Loucy (cell line): ENCODE data around the gene CDK3.

Experiments
- H2AFZ ChIP-seq: fragments of 200-600 bp; sonication (generic); 2 replicates; pipeline ENCODE4 v1.6.0; 2016; ENCODE audit warnings: antibody characterized with exemption, mild to moderate bottlenecking, low read length, moderate library complexity
- H3F3A ChIP-seq: fragments of 200-600 bp; 2 replicates; pipeline ENCODE4 v1.6.0; 2016; ENCODE audit warnings: antibody characterized with exemption, low read depth, mild to moderate bottlenecking
- H3K27me3 ChIP-seq: fragments of 200-600 bp; sonication (generic); 2 replicates; pipeline ENCODE4 v1.6.1; 2014; ENCODE audit warnings: low read length, mild to moderate bottlenecking; ENCODE audit not compliant: insufficient read depth, poor library complexity, severe bottlenecking
- H3K36me3 ChIP-seq: fragments of 200-600 bp; sonication (generic); 2 replicates; pipeline ENCODE4 v1.6.1; 2016; ENCODE audit warnings: low read length; ENCODE audit not compliant: insufficient read depth
- H3K4me1 ChIP-seq: fragments of 200-600 bp; sonication (generic); 2 replicates; pipeline ENCODE4 v1.5.1; 2014; ENCODE audit warnings: low read length, mild to moderate bottlenecking; ENCODE audit not compliant: insufficient read depth, poor library complexity, severe bottlenecking
- H3K4me2 ChIP-seq: fragments of 200-600 bp; sonication (generic); 2 replicates; pipeline ENCODE4 v1.6.0; 2014; ENCODE audit warnings: antibody characterized with exemption, low read length, low read depth, mild to moderate bottlenecking; ENCODE audit not compliant: poor library complexity, severe bottlenecking
- H3K4me3 ChIP-seq: fragments of 200-600 bp; sonication (generic); 2 replicates; pipeline ENCODE4 v1.5.1; 2014; ENCODE audit warnings: low read length, mild to moderate bottlenecking, mixed read lengths; ENCODE audit not compliant: poor library complexity, severe bottlenecking
- H3K79me2 ChIP-seq: fragments of 200-600 bp; sonication (generic); 2 replicates; pipeline ENCODE4 v1.6.1; 2014; ENCODE audit warnings: low read length; ENCODE audit not compliant: insufficient read depth
- H3K9ac ChIP-seq: fragments of 200-600 bp; sonication (generic); 2 replicates; pipeline ENCODE4 v1.6.0; 2014; ENCODE audit warnings: mild to moderate bottlenecking, low read depth, low read length, moderate library complexity; ENCODE audit not compliant: poor library complexity, severe bottlenecking
- H3K9me2 ChIP-seq: fragments of 200-600 bp; sonication (generic); replicated peaks from 2 replicates; pipeline ENCODE4 v1.6.1; 2016; ENCODE audit warnings: low read depth, low read length, mixed read lengths
- H3K9me3 ChIP-seq: fragments of 200-600 bp; sonication (generic); 2 replicates; pipeline ENCODE4 v1.6.1; 2014; ENCODE audit warnings: mild to moderate bottlenecking, antibody characterized with exemption, low read length, low read depth; ENCODE audit not compliant: insufficient read depth
- H4K20me1 ChIP-seq: fragments of 200-600 bp; sonication (generic); 2 replicates; pipeline ENCODE4 v1.6.0; 2014; ENCODE audit warnings: antibody characterized with exemption, low read length, mild to moderate bottlenecking; ENCODE audit not compliant: insufficient read depth, poor library complexity, severe bottlenecking
- CTCF ChIP-seq: fragments of 200-600 bp; sonication (generic); conservative IDR thresholded peaks from 2 replicates; pipeline ENCODE4 v1.5.1; 2014; ENCODE audit warnings: mild to moderate bottlenecking, antibody characterized with exemption, low read length
- EZH2phosphoT487 ChIP-seq: fragments of 200-600 bp; IDR thresholded peaks from 2 replicates; pipeline ENCODE4 v1.6.1; 2018; ENCODE audit warnings: antibody characterized with exemption, mild to moderate bottlenecking, moderate library complexity, borderline replicate concordance

The CDK3 gene

GRCh38 chr17:76048025-76048605 lies 47.5 kb downstream of the CDK3 start:
- H3K79me2 ChIP-seq: 0 out of 2 replicates have a peak, but pooled peaks cover 6% of the 10 kb centered on the region
- TF ChIP-seq EZH2phosphoT487 (no peak), CTCF (no peak)
- no peak overlapping the region for H3K4me3 ChIP-seq
- no peak overlapping the region for H2AFZ ChIP-seq
- H4K20me1 ChIP-seq: no peaks in the 10 kb centered on the region
- no peaks in the 10 kb centered on the region for H3K4me1 ChIP-seq
- no peaks in the 10 kb centered on the region for H3K9me3 ChIP-seq
- H3K9me2 ChIP-seq: no peaks in the 10 kb centered on the region
- H3K27me3 ChIP-seq: no peaks in the 10 kb centered on the region
- no peak overlapping the region for H3K9ac ChIP-seq
- H3K4me2 ChIP-seq: no peak overlapping the region
- no peaks in the 10 kb centered on the region for H3F3A ChIP-seq
- H3K36me3 ChIP-seq: peaks cover 79% of the 10 kb centered on the region; the same call in 1 of the 2 replicates

DNA sequence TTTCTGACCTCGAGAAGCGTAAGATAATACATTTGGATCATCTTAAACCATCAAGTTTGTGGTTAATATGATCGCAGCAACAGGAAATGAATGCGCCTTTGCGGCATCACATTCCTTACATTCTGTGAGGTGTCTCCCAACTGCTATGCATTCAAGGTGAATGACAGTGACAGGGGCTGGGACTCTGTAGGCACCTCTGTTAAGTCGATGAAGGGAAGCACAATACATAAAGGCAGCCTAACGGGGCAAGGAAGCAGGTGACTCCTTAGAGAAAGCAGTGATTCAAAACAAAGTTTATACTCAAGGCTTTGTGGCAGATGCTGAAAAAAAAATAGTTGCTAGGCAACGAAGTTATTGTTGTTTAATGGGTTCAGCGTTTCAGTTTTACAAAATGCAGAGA lies 48.1 kb downstream of the CDK3 start:
- Histone ChIP-seq H3K4me2 (no peak overlapping the region), H3K4me3 (no peak overlapping the region)
- TF ChIP-seq EZH2phosphoT487 (no peak), CTCF (no peak)

DNA sequence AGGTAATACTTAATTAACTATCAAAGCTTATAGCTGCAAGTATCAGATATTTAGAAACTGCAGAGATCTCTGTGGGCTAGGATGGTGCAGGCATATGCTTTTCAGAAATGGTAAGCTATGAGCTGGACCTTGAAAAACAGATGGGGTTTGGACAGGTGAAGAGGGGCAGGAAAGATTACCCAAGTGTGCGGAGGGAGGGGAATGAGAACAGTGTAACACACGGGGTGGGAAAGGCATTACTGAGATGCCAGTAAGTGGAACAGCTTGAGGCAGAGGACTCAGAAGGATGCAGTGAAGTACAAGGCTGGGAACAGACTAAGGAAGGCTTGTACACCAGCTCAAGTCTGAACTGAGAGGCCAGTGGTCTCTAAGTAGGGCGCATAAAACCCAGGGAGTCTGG lies 48.6 kb downstream of the CDK3 start:
- Histone ChIP-seq H3K9me3 (no peaks in the 10 kb centered on the region), H3K9ac (no peak overlapping the region), H3K36me3 (peaks cover 68% of the 10 kb centered on the region; the same call in 1 of the 2 replicates), H3K4me3 (no peak overlapping the region), H2AFZ (no peak overlapping the region), H3K79me2 (0 out of 2 replicates have a peak, but pooled peaks cover 6% of the 10 kb centered on the region), H3F3A (no peaks in the 10 kb centered on the region), H3K4me1 (no peaks in the 10 kb centered on the region), H3K4me2 (no peak overlapping the region), H3K27me3 (no peaks in the 10 kb centered on the region), H3K9me2 (no peaks in the 10 kb centered on the region), H4K20me1 (no peaks in the 10 kb centered on the region)
- TF ChIP-seq CTCF (no peak), EZH2phosphoT487 (no peak)

More for the DNA sequence above, 48.1 kb downstream of the CDK3 start:
- no peaks in the 10 kb centered on the region for H3K9me2 ChIP-seq
- H4K20me1 ChIP-seq: no peaks in the 10 kb centered on the region
- no peak overlapping the region for H2AFZ ChIP-seq
- no peaks in the 10 kb centered on the region for H3F3A ChIP-seq
- H3K36me3 ChIP-seq: peaks cover 73% of the 10 kb centered on the region; the same call in 1 of the 2 replicates
- H3K9ac ChIP-seq: no peak overlapping the region
- no peaks in the 10 kb centered on the region for H3K27me3 ChIP-seq
- H3K79me2 ChIP-seq: 0 out of 2 replicates have a peak, but pooled peaks cover 6% of the 10 kb centered on the region
- no peaks in the 10 kb centered on the region for H3K9me3 ChIP-seq
- H3K4me1 ChIP-seq: no peaks in the 10 kb centered on the region
